ENCODE results near the gene RFX3.

The RFX3 gene

GRCh38 chr9:3361116-3361515, 164.7 kb downstream of the RFX3 start:
- peaks cover 7% of the 10 kb centered on the region for H3K4me1 Mint-ChIP-seq
- peak overlapping the region; percentile 5 for H3K27ac Mint-ChIP-seq
- TF ChIP-seq CTCF (IDR thresholded peaks at IDR 0.05): no peak
- H3K27me3 Mint-ChIP-seq (ENCODE audit: low read depth, poor library complexity): no peaks in the 10 kb centered on the region
- H3K9me3 Mint-ChIP-seq: no peaks in the 10 kb centered on the region
- DNase-seq: no peak
- H3K4me3 Mint-ChIP-seq: no peak overlapping the region
- peaks cover 12% of the 10 kb centered on the region for H3K36me3 Mint-ChIP-seq (ENCODE audit: low read depth)

GRCh38 chr9:3360245-3360644, 165.6 kb downstream of the RFX3 start:
- Mint-ChIP-seq H3K4me3 (no peak overlapping the region), H3K27ac (no peak overlapping the region), H3K36me3 (ENCODE audit: low read depth) (peaks cover 6% of the 10 kb centered on the region), H3K27me3 (ENCODE audit: low read depth, poor library complexity) (no peaks in the 10 kb centered on the region), H3K4me1 (peaks cover 7% of the 10 kb centered on the region), H3K9me3 (no peaks in the 10 kb centered on the region)
- no peak for TF ChIP-seq CTCF (IDR thresholded peaks at IDR 0.05)
- DNase-seq: no peak

GRCh38 chr9:3359778-3360177, 166.0 kb downstream of the RFX3 start:
- no peak for TF ChIP-seq CTCF (IDR thresholded peaks at IDR 0.05)
- peaks cover 7% of the 10 kb centered on the region for H3K4me1 Mint-ChIP-seq

GRCh38 chr9:3359048-3359692, 166.6 kb downstream of the RFX3 start:
- no peak for DNase-seq
- peaks cover 16% of the 10 kb centered on the region for H3K36me3 Mint-ChIP-seq (ENCODE audit: low read depth)
- no peak overlapping the region for H3K4me3 Mint-ChIP-seq
- peaks cover 6% of the 10 kb centered on the region for H3K9me3 Mint-ChIP-seq
- H3K4me1 Mint-ChIP-seq: peaks cover 7% of the 10 kb centered on the region
- no peak for TF ChIP-seq CTCF (IDR thresholded peaks at IDR 0.05)
- no peak overlapping the region for H3K27ac Mint-ChIP-seq
- H3K27me3 Mint-ChIP-seq (ENCODE audit: low read depth, poor library complexity): no peaks in the 10 kb centered on the region

More at GRCh38 chr9:3359778-3360177, 166.0 kb downstream of the RFX3 start:
- DNase-seq: no peak
- H3K9me3 Mint-ChIP-seq: peaks cover under 1% of the 10 kb centered on the region
- H3K27ac Mint-ChIP-seq: no peak overlapping the region
- H3K4me3 Mint-ChIP-seq: no peak overlapping the region
- peaks cover 10% of the 10 kb centered on the region for H3K36me3 Mint-ChIP-seq (ENCODE audit: low read depth)
- H3K27me3 Mint-ChIP-seq (ENCODE audit: low read depth, poor library complexity): no peaks in the 10 kb centered on the region

- peaks cover 10% of the 10 kb centered on the region for H3K9me3 Mint-ChIP-seq
- no peak overlapping the region for H3K4me3 Mint-ChIP-seq
- no peaks in the 10 kb centered on the region for H3K27me3 Mint-ChIP-seq (ENCODE audit: low read depth, poor library complexity)
- TF ChIP-seq CTCF (IDR thresholded peaks at IDR 0.05): no peak
- peaks cover 27% of the 10 kb centered on the region for H3K4me1 Mint-ChIP-seq
- H3K27ac Mint-ChIP-seq: no peak overlapping the region
- no peak for DNase-seq
- H3K36me3 Mint-ChIP-seq (ENCODE audit: low read depth): peaks cover 11% of the 10 kb centered on the region
Observed at GRCh38 chr9:3348169-3348568, 177.6 kb downstream of the RFX3 start.

- no peak for DNase-seq
- no peak for TF ChIP-seq CTCF (IDR thresholded peaks at IDR 0.05)
- Mint-ChIP-seq H3K27me3 (ENCODE audit: low read depth, poor library complexity) (no peaks in the 10 kb centered on the region), H3K27ac (no peak overlapping the region), H3K4me3 (no peak overlapping the region), H3K9me3 (peaks cover 5% of the 10 kb centered on the region), H3K36me3 (ENCODE audit: low read depth) (peaks cover 8% of the 10 kb centered on the region), H3K4me1 (peaks cover 33% of the 10 kb centered on the region)
Observed at GRCh38 chr9:3346549-3346948, 179.3 kb downstream of the RFX3 start.
